OCI-LY7 (cell line): ENCODE measurements around the gene WASF3. TPM values are rescaled to one million over a fixed set of nuclear protein-coding genes. Genes with fewer than 3 reads are reported as not detected.

Experiments
- BruUV-seq: library from RNA; stranded (reverse); fragments of 400-500 nt; replicated peaks from 2 replicates; lab custom pipeline; 2021; lab: Mats Ljungman, UMichigan
- CTCF ChIA-PET: fragments of 300-600 bp; sonication (Branson Sonifier 250); formaldehyde crosslinking; loops from one replicate; lab custom pipeline; 2022; ENCODE audit warnings: antibody characterized with exemption; ENCODE audit not compliant: unreplicated experiment; lab: Charles Lee
- POLR2A ChIA-PET: fragments of 300-600 bp; sonication (Branson Sonifier 250); formaldehyde crosslinking; loops from one replicate; lab custom pipeline; 2022; ENCODE audit warnings: antibody characterized with exemption; lab: Charles Lee
- DNase-seq: peaks from one replicate; pipeline ENCODE4 v3.0.0-alpha.2; 2015; ENCODE audit warnings: low spot score
- H2AFZ ChIP-seq: fragments of 200-600 bp; sonication (generic), shearing (Covaris generic); 2 replicates; pipeline ENCODE4 v1.6.1; 2014; ENCODE audit warnings: mild to moderate bottlenecking, antibody characterized with exemption, low read length, moderate library complexity
- H3K27ac ChIP-seq: fragments of 200-600 bp; sonication (generic); 2 replicates; pipeline ENCODE4 v1.5.1; 2014; ENCODE audit warnings: mixed run types, low read depth, mild to moderate bottlenecking, moderate library complexity, low read length, inconsistent platforms; ENCODE audit not compliant: poor library complexity, severe bottlenecking
- H3K36me3 ChIP-seq: fragments of 200-600 bp; sonication (generic); 2 replicates; pipeline ENCODE4 v1.6.1; 2014; ENCODE audit warnings: mild to moderate bottlenecking, antibody characterized with exemption, low read length, moderate library complexity, mixed read lengths; ENCODE audit not compliant: insufficient read depth
- H3K4me1 ChIP-seq: fragments of 200-600 bp; sonication (generic); 2 replicates; pipeline ENCODE4 v1.5.1; 2014; ENCODE audit warnings: mild to moderate bottlenecking, low read length; ENCODE audit not compliant: insufficient read depth, poor library complexity, severe bottlenecking
- H3K4me2 ChIP-seq: fragments of 200-600 bp; sonication (generic); 2 replicates; pipeline ENCODE4 v1.6.1; 2014; ENCODE audit warnings: mild to moderate bottlenecking, low read length
- H3K4me3 ChIP-seq: fragments of 200-600 bp; sonication (generic); 2 replicates; pipeline ENCODE4 v1.5.1; 2014; ENCODE audit warnings: mild to moderate bottlenecking, low read depth, low read length; ENCODE audit not compliant: poor library complexity, severe bottlenecking
- H3K79me2 ChIP-seq: fragments of 200-600 bp; sonication (generic); 2 replicates; pipeline ENCODE4 v1.6.1; 2016; ENCODE audit warnings: low read depth, mild to moderate bottlenecking, low read length, moderate library complexity, mixed read lengths; ENCODE audit not compliant: insufficient read depth
- H3K9me2 ChIP-seq: fragments of 200-600 bp; sonication (generic); 2 replicates; pipeline ENCODE4 v1.6.1; 2016; ENCODE audit warnings: mild to moderate bottlenecking, low read length, mixed read lengths; ENCODE audit not compliant: insufficient read depth
- H3K9me3 ChIP-seq: fragments of 200-600 bp; sonication (generic); 2 replicates; pipeline ENCODE4 v1.6.1; 2014; ENCODE audit warnings: mild to moderate bottlenecking, mixed run types, low read length, mixed read lengths
- H4K20me1 ChIP-seq: fragments of 200-600 bp; sonication (generic); 2 replicates; pipeline ENCODE4 v1.6.1; 2014; ENCODE audit warnings: mild to moderate bottlenecking, antibody characterized with exemption, low read length, moderate library complexity, mixed read lengths; ENCODE audit not compliant: insufficient read depth
- EZH2phosphoT487 ChIP-seq: fragments of 200-600 bp; sonication (generic); IDR thresholded peaks from 2 replicates; pipeline ENCODE4 v1.6.1; 2018; ENCODE audit warnings: low read depth, borderline replicate concordance, mild to moderate bottlenecking, mixed run types, antibody characterized with exemption, low read length, moderate library complexity, mixed read lengths
- intact Hi-C: fragments of 100-400 bp; cut with micrococcal nuclease; formaldehyde crosslinking; loops from one replicate; pipeline ENCODE4 v1.10.0; 2022; ENCODE audit not compliant: unreplicated experiment
- total RNA-seq, 2 experiments: library from RNA; depleted of rRNA in 1 of 2; stranded (reverse); fragments of >200 nt in 1 of 2; shearing (Covaris generic) in 1 of 2; gene quantifications; 2 replicates each; pipeline ENCODE4 v1.2.3, GENCODE V29; 2014 to 2022
- TF ChIP-seq, protein P1 (sequence below): fragments of 200-600 bp; sonication (generic); conservative IDR thresholded peaks from 2 replicates; pipeline ENCODE4 v1.5.1; 2014; ENCODE audit warnings: mild to moderate bottlenecking, antibody characterized with exemption, low read length, moderate library complexity, mixed read lengths

The WASF3 gene
- total RNA-seq, 2 experiments from 2014 or later: 0.17 to 0.19 TPM

DNA sequence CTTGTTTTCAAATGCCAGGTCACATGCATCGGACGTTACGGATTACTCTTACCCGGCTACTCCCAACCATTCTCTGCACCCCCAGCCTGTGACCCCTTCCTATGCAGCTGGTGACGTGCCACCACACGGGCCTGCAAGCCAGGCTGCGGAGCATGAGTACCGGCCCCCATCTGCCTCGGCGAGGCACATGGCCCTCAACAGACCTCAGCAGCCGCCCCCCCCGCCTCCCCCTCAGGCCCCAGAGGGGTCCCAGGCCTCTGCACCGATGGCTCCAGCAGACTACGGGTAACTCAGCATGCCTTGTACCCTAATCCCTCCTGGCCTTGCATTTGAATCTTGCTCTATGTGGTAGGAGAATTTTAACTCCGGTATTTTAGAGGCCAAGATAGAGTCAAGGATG is 123.6 kb downstream of the WASF3 start:
- POLR2A ChIA-PET: no interaction called here
- intact Hi-C loops: no loop called here
- CTCF ChIA-PET: interaction anchor here (1.6 kb wide), 1 partner anchor 23 kb away, joined by 3 read pairs; no protein-coding TSS in a partner anchor
- BruUV-seq: no TSS peak
- H3K4me2 ChIP-seq: no peak overlapping the region
- DNase-seq: no peak
- no peaks in the 10 kb centered on the region for H3K4me1 ChIP-seq
- no peaks in the 10 kb centered on the region for H3K36me3 ChIP-seq
- no peaks in the 10 kb centered on the region for H3K9me3 ChIP-seq
- H3K9me2 ChIP-seq: no peaks in the 10 kb centered on the region
- no peaks in the 10 kb centered on the region for H3K79me2 ChIP-seq
- TF ChIP-seq, protein P1, sequence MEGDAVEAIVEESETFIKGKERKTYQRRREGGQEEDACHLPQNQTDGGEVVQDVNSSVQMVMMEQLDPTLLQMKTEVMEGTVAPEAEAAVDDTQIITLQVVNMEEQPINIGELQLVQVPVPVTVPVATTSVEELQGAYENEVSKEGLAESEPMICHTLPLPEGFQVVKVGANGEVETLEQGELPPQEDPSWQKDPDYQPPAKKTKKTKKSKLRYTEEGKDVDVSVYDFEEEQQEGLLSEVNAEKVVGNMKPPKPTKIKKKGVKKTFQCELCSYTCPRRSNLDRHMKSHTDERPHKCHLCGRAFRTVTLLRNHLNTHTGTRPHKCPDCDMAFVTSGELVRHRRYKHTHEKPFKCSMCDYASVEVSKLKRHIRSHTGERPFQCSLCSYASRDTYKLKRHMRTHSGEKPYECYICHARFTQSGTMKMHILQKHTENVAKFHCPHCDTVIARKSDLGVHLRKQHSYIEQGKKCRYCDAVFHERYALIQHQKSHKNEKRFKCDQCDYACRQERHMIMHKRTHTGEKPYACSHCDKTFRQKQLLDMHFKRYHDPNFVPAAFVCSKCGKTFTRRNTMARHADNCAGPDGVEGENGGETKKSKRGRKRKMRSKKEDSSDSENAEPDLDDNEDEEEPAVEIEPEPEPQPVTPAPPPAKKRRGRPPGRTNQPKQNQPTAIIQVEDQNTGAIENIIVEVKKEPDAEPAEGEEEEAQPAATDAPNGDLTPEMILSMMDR: no peak
- TF ChIP-seq EZH2phosphoT487: no peak
- no peak overlapping the region for H3K4me3 ChIP-seq
- H2AFZ ChIP-seq: no peak overlapping the region
- no peaks in the 10 kb centered on the region for H4K20me1 ChIP-seq
- no peak overlapping the region for H3K27ac ChIP-seq

DNA sequence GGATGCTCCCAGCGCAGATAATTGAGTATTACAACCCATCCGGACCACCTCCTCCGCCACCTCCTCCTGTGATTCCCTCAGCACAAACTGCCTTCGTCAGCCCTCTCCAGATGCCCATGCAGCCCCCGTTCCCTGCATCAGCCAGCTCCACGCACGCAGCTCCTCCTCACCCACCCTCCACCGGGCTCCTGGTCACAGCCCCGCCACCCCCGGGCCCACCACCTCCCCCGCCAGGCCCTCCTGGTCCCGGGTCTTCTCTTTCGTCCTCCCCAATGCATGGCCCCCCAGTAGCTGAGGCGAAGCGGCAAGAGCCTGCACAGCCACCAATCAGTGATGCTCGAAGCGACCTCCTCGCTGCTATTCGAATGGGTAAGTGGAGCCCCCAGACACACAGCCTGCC is 125.1 kb downstream of the WASF3 start:
- no peak overlapping the region for H2AFZ ChIP-seq

DNA sequence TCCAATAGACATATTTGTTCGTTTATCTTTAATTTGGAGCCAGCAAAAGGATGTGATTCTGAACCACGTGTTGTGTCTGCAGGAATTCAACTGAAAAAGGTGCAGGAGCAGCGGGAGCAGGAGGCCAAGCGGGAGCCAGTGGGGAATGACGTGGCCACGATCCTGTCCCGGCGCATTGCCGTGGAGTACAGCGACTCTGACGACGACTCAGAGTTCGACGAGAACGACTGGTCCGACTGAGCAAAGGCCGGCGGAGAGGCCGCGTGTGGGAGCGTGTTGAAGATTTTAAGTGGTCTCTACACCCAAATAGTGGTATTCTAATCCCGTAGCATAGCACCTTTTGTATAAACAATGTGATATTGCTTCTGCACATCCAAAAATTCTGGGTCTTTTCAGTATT is 128.1 kb downstream of the WASF3 start:
- no peak overlapping the region for H3K4me3 ChIP-seq
- H3K79me2 ChIP-seq: no peaks in the 10 kb centered on the region
- H3K27ac ChIP-seq: no peak overlapping the region
- no TSS peak for BruUV-seq
- H3K9me3 ChIP-seq: peaks cover 7% of the 10 kb centered on the region; the same call in 1 of the 2 replicates
- DNase-seq: no peak
- no peaks in the 10 kb centered on the region for H3K4me1 ChIP-seq
- H3K4me2 ChIP-seq: no peak overlapping the region
- H3K36me3 ChIP-seq: no peaks in the 10 kb centered on the region
- TF ChIP-seq EZH2phosphoT487: no peak
- TF ChIP-seq, protein P1: no peak
- H3K9me2 ChIP-seq: no peaks in the 10 kb centered on the region
- intact Hi-C loops: no loop called here
- no peaks in the 10 kb centered on the region for H4K20me1 ChIP-seq
- POLR2A ChIA-PET: interaction anchor here (0.6 kb wide), 1 partner anchor 1248 kb away, joined by 3 read pairs; no protein-coding TSS in a partner anchor
- CTCF ChIA-PET: no interaction called here
- H2AFZ ChIP-seq: no peak overlapping the region

More for the DNA sequence above, 125.1 kb downstream of the WASF3 start:
- H3K9me2 ChIP-seq: no peaks in the 10 kb centered on the region
- no peaks in the 10 kb centered on the region for H3K36me3 ChIP-seq
- no peak overlapping the region for H3K4me2 ChIP-seq
- H3K4me1 ChIP-seq: no peaks in the 10 kb centered on the region
- no peaks in the 10 kb centered on the region for H4K20me1 ChIP-seq
- H3K27ac ChIP-seq: no peak overlapping the region
- TF ChIP-seq EZH2phosphoT487: no peak
- TF ChIP-seq, protein P1: no peak
- POLR2A ChIA-PET: interaction anchor here (0.7 kb wide), 1 partner anchor 923 kb away, joined by 3 read pairs; no protein-coding TSS in a partner anchor
- no peak overlapping the region for H3K4me3 ChIP-seq
- CTCF ChIA-PET: interaction anchor here (1.6 kb wide), 1 partner anchor 24 kb away, joined by 3 read pairs; no protein-coding TSS in a partner anchor
- H3K79me2 ChIP-seq: no peaks in the 10 kb centered on the region
- intact Hi-C loops: no loop called here
- no peak for DNase-seq
- no TSS peak for BruUV-seq
- no peaks in the 10 kb centered on the region for H3K9me3 ChIP-seq
